GM12878 (cell line): ENCODE results near the gene APOH. TPM values are rescaled to one million over a fixed set of nuclear protein-coding genes. Genes with fewer than 3 reads are reported as not detected.

Source experiments
- ATAC-seq: fragments of 200-7000 bp; cut with Tn5 transposase; 3 replicates; pipeline ENCODE4 v1.9.1; 2020; ENCODE audit warnings: mild to moderate bottlenecking, moderate library complexity
- BruUV-seq: library from RNA; stranded (reverse); fragments of 400-500 nt; replicated peaks from 2 replicates; lab custom pipeline; 2021; lab: Mats Ljungman, UMichigan
- CTCF ChIA-PET: fragments of 300-600 bp; sonication (Branson Sonifier 250); formaldehyde crosslinking; extraction: SDS; loops from one replicate; lab custom pipeline; 2021; ENCODE audit warnings: inconsistent platforms; lab: Yijun Ruan, JAX
- POLR2A ChIA-PET: fragments of 350-600 bp; formaldehyde crosslinking; extraction: SDS; loops from one replicate; lab custom pipeline; 2021; ENCODE audit warnings: inconsistent platforms; lab: Charles Lee
- RAD21 ChIA-PET: fragments of 300-600 bp; sonication (Branson Sonifier 250); formaldehyde crosslinking; loops from one replicate; lab custom pipeline; 2023; ENCODE audit warnings: antibody characterized with exemption; ENCODE audit not compliant: unreplicated experiment; lab: Charles Lee
- SMC1A ChIA-PET: fragments of 300-600 bp; sonication (Branson Sonifier 250); formaldehyde crosslinking; loops from one replicate; lab custom pipeline; 2023; ENCODE audit not compliant: unreplicated experiment, uncharacterized antibody; lab: Charles Lee
- DNase-seq: peaks from one replicate; pipeline ENCODE4 v3.0.0-alpha.2; 2011; ENCODE audit warnings: low read depth, low spot score
- FAIRE-seq: peaks from 3 replicates; lab custom pipeline; 2011; peaks lifted over from hg19 to GRCh38; lab: Jason Lieb, UNC
- H2AFZ ChIP-seq: 2 replicates; pipeline ENCODE4 v1.6.0; 2011; ENCODE audit warnings: low read depth, low read length, control low read depth; ENCODE audit not compliant: control insufficient read depth
- H3K27ac ChIP-seq: 2 replicates; pipeline ENCODE4 v1.5.1; 2011; ENCODE audit warnings: control low read depth; ENCODE audit not compliant: control insufficient read depth, insufficient read depth
- H3K27me3 ChIP-seq, 2 experiments: replicated peaks in 1 of 2; 2 replicates each; pipeline versions ENCODE4 v1.6.0 to v1.6.1; 2011; ENCODE audit warnings: low read length in 1 of 2; ENCODE audit not compliant: control insufficient read depth in 2 of 2, insufficient read depth in 2 of 2
- H3K36me3 ChIP-seq, 2 experiments: 2 replicates each; pipeline ENCODE4 v1.5.1; 2011; ENCODE audit warnings: low read length in 1 of 2; ENCODE audit not compliant: control insufficient read depth in 2 of 2, insufficient read depth in 2 of 2
- H3K4me1 ChIP-seq: 2 replicates; pipeline ENCODE4 v1.6.1; 2011; ENCODE audit warnings: mild to moderate bottlenecking, low read length, moderate library complexity, mixed read lengths; ENCODE audit not compliant: control insufficient read depth, insufficient read depth
- H3K4me2 ChIP-seq: 2 replicates; pipeline ENCODE4 v1.6.0; 2011; ENCODE audit warnings: control low read depth; ENCODE audit not compliant: control insufficient read depth, insufficient read depth
- H3K4me3 ChIP-seq: fragments of 200-600 bp; sonication (generic); 2 replicates; pipeline ENCODE4 v1.5.1; 2016
- H3K79me2 ChIP-seq: 2 replicates; pipeline ENCODE4 v1.6.0; 2011; ENCODE audit warnings: low read length; ENCODE audit not compliant: control insufficient read depth, insufficient read depth
- H3K9ac ChIP-seq: 2 replicates; pipeline ENCODE4 v1.8.0; 2011; ENCODE audit warnings: low read length, control low read depth, mixed read lengths; ENCODE audit not compliant: control insufficient read depth, insufficient read depth
- H3K9me3 ChIP-seq: replicated peaks from 3 replicates; pipeline ENCODE4 v1.5.1; 2011; ENCODE audit warnings: mild to moderate bottlenecking, low read length; ENCODE audit not compliant: control insufficient read depth, insufficient read depth
- H4K20me1 ChIP-seq: 2 replicates; pipeline ENCODE4 v1.6.0; 2011; ENCODE audit not compliant: control insufficient read depth, insufficient read depth
- BMI1 ChIP-seq: fragments of 450-650 bp; IDR thresholded peaks from 2 replicates; pipeline ENCODE4 v1.6.1; 2016; ENCODE audit warnings: mild to moderate bottlenecking, moderate library complexity, borderline replicate concordance
- DPF2 ChIP-seq: fragments of 450-650 bp; IDR thresholded peaks from 2 replicates; pipeline ENCODE4 v1.6.1; 2017; ENCODE audit warnings: mild to moderate bottlenecking
- HDGF ChIP-seq: fragments of 450-650 bp; IDR thresholded peaks from 2 replicates; pipeline ENCODE4 v1.6.1; 2016; ENCODE audit warnings: antibody characterized with exemption
- JUNB ChIP-seq: IDR thresholded peaks from 2 replicates; pipeline ENCODE4 v1.6.1; 2016; ENCODE audit warnings: antibody characterized with exemption, mild to moderate bottlenecking
- MTA3 ChIP-seq: IDR thresholded peaks from 2 replicates; pipeline ENCODE4 v1.6.1; 2012; ENCODE audit warnings: low read length, inconsistent platforms, borderline replicate concordance
- MYB ChIP-seq: fragments of 150-350 bp; IDR thresholded peaks from 2 replicates; pipeline ENCODE4 v1.6.1; 2014; ENCODE audit warnings: mild to moderate bottlenecking, low read depth, low read length, borderline replicate concordance
- MYC ChIP-seq: IDR thresholded peaks from 2 replicates; pipeline ENCODE4 v1.6.1; 2011; ENCODE audit warnings: mild to moderate bottlenecking, low read length, moderate library complexity, inconsistent platforms; ENCODE audit not compliant: insufficient read depth, insufficient replicate concordance, insufficient read length, severe bottlenecking
- POLR2A ChIP-seq: IDR thresholded peaks from 2 replicates; pipeline ENCODE4 v1.6.1; 2011; ENCODE audit warnings: low read depth, mild to moderate bottlenecking, low read length
- RBBP5 ChIP-seq: fragments of 200-600 bp; sonication (generic); conservative IDR thresholded peaks from 2 replicates; pipeline ENCODE4 v1.6.1; 2016
- STAT3 ChIP-seq: IDR thresholded peaks from 2 replicates; pipeline ENCODE4 v1.6.1; 2011; ENCODE audit warnings: low read depth, low read length, improper control_type of control experiment
- TCF12 ChIP-seq: IDR thresholded peaks from 2 replicates; pipeline ENCODE4 v1.6.1; 2011; ENCODE audit warnings: low read depth, mild to moderate bottlenecking, low read length
- TCF7 ChIP-seq: IDR thresholded peaks from 2 replicates; pipeline ENCODE4 v1.6.1; 2014; ENCODE audit warnings: antibody characterized with exemption, borderline replicate concordance
- ZNF207 ChIP-seq: fragments of 450-650 bp; IDR thresholded peaks from 2 replicates; pipeline ENCODE4 v1.6.1; 2014; ENCODE audit warnings: antibody characterized with exemption, mild to moderate bottlenecking, borderline replicate concordance
- WGBS: methylation state at CpG from one replicate; pipeline ENCODE4 v1.1.6; 2016; ENCODE audit warnings: low lambda C conversion rate; ENCODE audit not compliant: insufficient replicate concordance, insufficient coverage; ENCODE audit errors: missing lambda C conversion rate; 5-methylcytosine and 5-hydroxymethylcytosine counted together
- in situ Hi-C: fragments of 300-500 bp; cut with MboI; formaldehyde crosslinking; loops from 9 replicates; pipeline ENCODE4 v1.14.3; 2018; ENCODE audit warnings: mixed read lengths
- intact Hi-C: fragments of 100-400 bp; cut with micrococcal nuclease; formaldehyde crosslinking; loops from one replicate; pipeline ENCODE4 v1.14.2; 2022; ENCODE audit not compliant: unreplicated experiment
- polyA plus RNA-seq, 11 experiments: library from polyadenylated mRNA; depleted of rRNA in 4 of 11; unstranded in 6 of 11; stranded (reverse) in 5 of 11; fragments of >200 nt; fragmentation: Nextera tagmentation in 4 of 11; fragmentation: Illumina TruSeq in 1 of 11; extraction: Ambion mirVana in 4 of 11; extraction: Trizol in 1 of 11; gene quantifications; 1 replicate in 1 of 11; 2 replicates in 10 of 11; pipeline versions ENCODE4 v1.2.1 to v1.2.3, GENCODE V29; 2011 to 2016; ENCODE audit warnings: inconsistent platforms in 2 of 11, missing spikeins in 2 of 11, low read depth in 1 of 11
- total RNA-seq, 4 experiments: library from RNA; depleted of rRNA in 3 of 4; stranded (reverse); fragments of >200 nt in 3 of 4; fragmentation: Illumina TruSeq in 1 of 4; extraction: Trizol in 1 of 4; gene quantifications; 2 replicates each; pipeline versions ENCODE4 v1.2.1 to v1.2.3, GENCODE V29; 2013 to 2021
- TF ChIP-seq, protein P1 (sequence below): fragments of 450-650 bp; IDR thresholded peaks from 2 replicates; pipeline ENCODE4 v1.6.1; 2018; ENCODE audit warnings: borderline replicate concordance, mild to moderate bottlenecking; ENCODE audit not compliant: partially characterized antibody
- TF ChIP-seq, protein P2 (sequence below), 3 experiments: IDR thresholded peaks in 2 of 3; conservative IDR thresholded peaks in 1 of 3; 2 replicates each; pipeline ENCODE4 v1.5.1; 2011; ENCODE audit warnings: low read depth in 3 of 3, low read length in 3 of 3, mild to moderate bottlenecking in 3 of 3, control low read depth in 2 of 3, moderate library complexity in 2 of 3, inconsistent platforms in 1 of 3, mixed read lengths in 1 of 3; ENCODE audit not compliant: control insufficient read depth in 2 of 3, insufficient read depth in 1 of 3; ENCODE audit errors: extremely low read depth in 1 of 3
- TF ChIP-seq, protein P3 (sequence below): IDR thresholded peaks from 2 replicates; pipeline ENCODE4 v1.6.1; 2012; ENCODE audit warnings: mild to moderate bottlenecking, low read depth, low read length

APOH gene
- total and polyA plus RNA-seq, 10 of the 15 experiments (the other 5 are each of a cell fraction or from before 2014, with no cell fraction given): 1.8 TPM; not detected in 9

DNA sequence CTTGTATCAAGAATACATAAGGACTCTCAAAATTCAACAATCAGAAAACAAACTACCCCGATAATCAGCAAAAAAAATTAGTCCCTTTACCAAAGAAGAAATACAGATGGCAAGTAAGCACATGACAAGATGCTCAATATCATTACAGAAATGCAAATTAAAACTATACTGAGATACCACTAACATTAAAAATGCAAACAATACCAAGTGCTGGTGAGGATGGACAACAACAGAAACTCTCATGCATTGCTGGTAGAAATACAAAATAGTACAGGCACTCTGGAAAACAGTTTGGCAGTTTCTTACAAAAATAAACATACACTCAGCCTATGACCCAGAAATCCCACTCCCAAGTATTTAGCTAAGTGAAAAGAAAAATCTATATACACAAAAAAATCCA is 44.8 kb downstream of the APOH start:
- in situ Hi-C loops (no loop called here), intact Hi-C loops (no loop called here)
- H3K27ac ChIP-seq: no peak overlapping the region
- no peak for FAIRE-seq
- ChIA-PET POLR2A (interaction anchor here (0.6 kb wide), 1 partner anchor 1482 kb away, joined by 3 read pairs; no protein-coding TSS in a partner anchor), SMC1A (no interaction called here), RAD21 (interaction anchor here (1.5 kb wide), 1 partner anchor 11 kb away, joined by 3 read pairs; no protein-coding TSS in a partner anchor), CTCF (no interaction called here)
- no peaks in the 10 kb centered on the region for H4K20me1 ChIP-seq
- no peaks in the 10 kb centered on the region for H3K27me3 ChIP-seq
- TF ChIP-seq TCF7 (no peak), ZNF207 (no peak), MYB (no peak), MYC (no peak), TCF12 (no peak), JUNB (no peak), POLR2A (no peak), DPF2 (no peak), HDGF (no peak), STAT3 (no peak), RBBP5 (no peak), BMI1 (no peak), MTA3 (no peak)
- TF ChIP-seq, protein P1, sequence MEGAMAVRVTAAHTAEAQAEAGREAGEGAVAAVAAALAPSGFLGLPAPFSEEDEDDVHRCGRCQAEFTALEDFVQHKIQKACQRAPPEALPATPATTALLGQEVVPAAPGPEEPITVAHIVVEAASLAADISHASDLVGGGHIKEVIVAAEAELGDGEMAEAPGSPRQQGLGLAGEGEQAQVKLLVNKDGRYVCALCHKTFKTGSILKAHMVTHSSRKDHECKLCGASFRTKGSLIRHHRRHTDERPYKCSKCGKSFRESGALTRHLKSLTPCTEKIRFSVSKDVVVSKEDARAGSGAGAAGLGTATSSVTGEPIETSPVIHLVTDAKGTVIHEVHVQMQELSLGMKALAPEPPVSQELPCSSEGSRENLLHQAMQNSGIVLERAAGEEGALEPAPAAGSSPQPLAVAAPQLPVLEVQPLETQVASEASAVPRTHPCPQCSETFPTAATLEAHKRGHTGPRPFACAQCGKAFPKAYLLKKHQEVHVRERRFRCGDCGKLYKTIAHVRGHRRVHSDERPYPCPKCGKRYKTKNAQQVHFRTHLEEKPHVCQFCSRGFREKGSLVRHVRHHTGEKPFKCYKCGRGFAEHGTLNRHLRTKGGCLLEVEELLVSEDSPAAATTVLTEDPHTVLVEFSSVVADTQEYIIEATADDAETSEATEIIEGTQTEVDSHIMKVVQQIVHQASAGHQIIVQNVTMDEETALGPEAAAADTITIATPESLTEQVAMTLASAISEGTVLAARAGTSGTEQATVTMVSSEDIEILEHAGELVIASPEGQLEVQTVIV: no peak
- TF ChIP-seq, protein P2, sequence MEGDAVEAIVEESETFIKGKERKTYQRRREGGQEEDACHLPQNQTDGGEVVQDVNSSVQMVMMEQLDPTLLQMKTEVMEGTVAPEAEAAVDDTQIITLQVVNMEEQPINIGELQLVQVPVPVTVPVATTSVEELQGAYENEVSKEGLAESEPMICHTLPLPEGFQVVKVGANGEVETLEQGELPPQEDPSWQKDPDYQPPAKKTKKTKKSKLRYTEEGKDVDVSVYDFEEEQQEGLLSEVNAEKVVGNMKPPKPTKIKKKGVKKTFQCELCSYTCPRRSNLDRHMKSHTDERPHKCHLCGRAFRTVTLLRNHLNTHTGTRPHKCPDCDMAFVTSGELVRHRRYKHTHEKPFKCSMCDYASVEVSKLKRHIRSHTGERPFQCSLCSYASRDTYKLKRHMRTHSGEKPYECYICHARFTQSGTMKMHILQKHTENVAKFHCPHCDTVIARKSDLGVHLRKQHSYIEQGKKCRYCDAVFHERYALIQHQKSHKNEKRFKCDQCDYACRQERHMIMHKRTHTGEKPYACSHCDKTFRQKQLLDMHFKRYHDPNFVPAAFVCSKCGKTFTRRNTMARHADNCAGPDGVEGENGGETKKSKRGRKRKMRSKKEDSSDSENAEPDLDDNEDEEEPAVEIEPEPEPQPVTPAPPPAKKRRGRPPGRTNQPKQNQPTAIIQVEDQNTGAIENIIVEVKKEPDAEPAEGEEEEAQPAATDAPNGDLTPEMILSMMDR (IDR thresholded peaks at IDR 0.05 in 2 of 3, conservative IDR thresholded peaks at IDR 0.05 in 1 of 3; ENCODE audit: control insufficient read depth in 2 of 3, extremely low read depth in 1 of 3, insufficient read depth in 1 of 3, low read depth in 3 of 3, low read length in 3 of 3): no peak
- TF ChIP-seq, protein P3, sequence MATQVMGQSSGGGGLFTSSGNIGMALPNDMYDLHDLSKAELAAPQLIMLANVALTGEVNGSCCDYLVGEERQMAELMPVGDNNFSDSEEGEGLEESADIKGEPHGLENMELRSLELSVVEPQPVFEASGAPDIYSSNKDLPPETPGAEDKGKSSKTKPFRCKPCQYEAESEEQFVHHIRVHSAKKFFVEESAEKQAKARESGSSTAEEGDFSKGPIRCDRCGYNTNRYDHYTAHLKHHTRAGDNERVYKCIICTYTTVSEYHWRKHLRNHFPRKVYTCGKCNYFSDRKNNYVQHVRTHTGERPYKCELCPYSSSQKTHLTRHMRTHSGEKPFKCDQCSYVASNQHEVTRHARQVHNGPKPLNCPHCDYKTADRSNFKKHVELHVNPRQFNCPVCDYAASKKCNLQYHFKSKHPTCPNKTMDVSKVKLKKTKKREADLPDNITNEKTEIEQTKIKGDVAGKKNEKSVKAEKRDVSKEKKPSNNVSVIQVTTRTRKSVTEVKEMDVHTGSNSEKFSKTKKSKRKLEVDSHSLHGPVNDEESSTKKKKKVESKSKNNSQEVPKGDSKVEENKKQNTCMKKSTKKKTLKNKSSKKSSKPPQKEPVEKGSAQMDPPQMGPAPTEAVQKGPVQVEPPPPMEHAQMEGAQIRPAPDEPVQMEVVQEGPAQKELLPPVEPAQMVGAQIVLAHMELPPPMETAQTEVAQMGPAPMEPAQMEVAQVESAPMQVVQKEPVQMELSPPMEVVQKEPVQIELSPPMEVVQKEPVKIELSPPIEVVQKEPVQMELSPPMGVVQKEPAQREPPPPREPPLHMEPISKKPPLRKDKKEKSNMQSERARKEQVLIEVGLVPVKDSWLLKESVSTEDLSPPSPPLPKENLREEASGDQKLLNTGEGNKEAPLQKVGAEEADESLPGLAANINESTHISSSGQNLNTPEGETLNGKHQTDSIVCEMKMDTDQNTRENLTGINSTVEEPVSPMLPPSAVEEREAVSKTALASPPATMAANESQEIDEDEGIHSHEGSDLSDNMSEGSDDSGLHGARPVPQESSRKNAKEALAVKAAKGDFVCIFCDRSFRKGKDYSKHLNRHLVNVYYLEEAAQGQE: no peak
- ATAC-seq: no peak
- no peak for DNase-seq
- no peaks in the 10 kb centered on the region for H3K79me2 ChIP-seq
- H3K4me3 ChIP-seq: no peak overlapping the region
- no peak overlapping the region for H3K4me2 ChIP-seq
- no peaks in the 10 kb centered on the region for H3K4me1 ChIP-seq
- 0% methylated on average over 1 of the region's 1 CpG for WGBS
- H3K36me3 ChIP-seq: no peaks in the 10 kb centered on the region
- no TSS peak for BruUV-seq
- no peak overlapping the region for H3K9ac ChIP-seq
- no peaks in the 10 kb centered on the region for H3K9me3 ChIP-seq
- H2AFZ ChIP-seq: no peak overlapping the region
